HG03097 (cell line): ENCODE results near the gene ZMAT3.
"Not testable (repeated sequence)": the region's sequence is repeated elsewhere in the genome, so short reads cannot be mapped to it uniquely, and the experiment has no call there.

ENCODE experiments used
- ATAC-seq: cut with Tn5 transposase; IDR thresholded peaks from one replicate; pipeline ENCODE4 v1.9.1; 2021; ENCODE audit not compliant: unreplicated experiment, low FRiP score

Gene ZMAT3

DNA sequence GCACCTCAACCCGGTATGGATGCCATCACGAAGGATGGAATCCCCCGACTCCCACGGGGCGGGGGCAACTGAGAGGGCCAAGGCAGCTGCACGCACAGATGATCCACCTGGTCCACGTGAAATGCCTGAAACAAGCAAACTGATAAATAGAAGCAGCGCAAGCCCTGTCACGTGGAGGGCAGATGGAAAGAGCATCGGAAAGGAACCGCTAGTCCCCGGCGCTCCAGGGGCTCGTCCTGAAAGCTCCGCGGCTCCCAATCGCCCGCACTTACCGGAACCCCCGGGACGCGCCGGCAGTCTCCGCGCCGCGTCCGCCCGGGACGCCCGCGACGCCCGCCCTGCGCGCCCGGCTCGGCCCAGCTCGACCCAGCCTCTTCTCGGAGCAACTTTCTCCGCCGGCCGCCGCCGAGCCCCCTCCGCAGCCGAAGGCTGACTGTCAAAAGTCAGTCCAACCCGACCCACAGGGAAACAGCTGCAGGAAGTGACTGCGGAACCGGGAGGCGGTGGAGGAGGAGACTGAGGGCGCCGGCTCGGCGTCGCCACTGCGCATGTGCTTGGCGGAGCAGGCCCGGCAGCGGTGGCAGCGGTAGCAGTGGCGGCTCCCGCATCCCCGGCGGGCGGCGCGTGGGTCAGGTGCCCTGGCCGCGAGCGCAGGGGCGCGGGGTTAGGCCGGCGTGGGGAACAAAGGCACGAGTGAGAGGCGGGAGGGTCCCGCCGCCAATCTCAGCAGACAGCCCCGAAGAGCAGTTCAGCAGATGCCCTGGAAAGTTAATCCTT lies at the start of gene ZMAT3:
ZMAT3 (minus strand) TSS at position 487 of the 777 bp plus-strand sequence. CDS start 4,057 bp downstream, outside the sequence.
- ATAC-seq, result peak; percentile 65

- ATAC-seq, result no peak
Measured at GRCh38 chr3:179116816-179117215, 45.2 kb upstream of the ZMAT3 start.

DNA sequence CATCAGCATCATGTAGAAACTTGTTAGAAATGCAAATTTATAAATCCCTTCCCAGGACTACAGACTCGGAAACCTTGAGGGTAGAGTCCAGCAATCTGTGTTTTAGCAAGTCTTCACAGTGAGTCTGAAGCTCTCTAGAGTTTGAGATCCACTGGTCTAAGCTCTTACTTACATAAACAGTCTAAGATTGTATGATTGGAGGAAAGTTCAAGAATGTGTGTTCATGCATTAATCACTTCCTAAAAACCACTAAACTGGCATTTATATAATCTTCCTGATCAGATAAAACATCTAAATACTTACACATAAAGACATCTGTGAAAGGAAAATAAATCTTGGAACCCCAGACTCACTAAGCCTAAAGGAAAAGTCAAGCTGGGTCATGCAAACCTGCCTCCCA lies 43.8 kb upstream of the ZMAT3 start:
- ATAC-seq, result not testable (repeated sequence)

- no peak for ATAC-seq
Measured at GRCh38 chr3:179113903-179114302, 42.3 kb upstream of the ZMAT3 start.

- no peak for ATAC-seq
Measured at GRCh38 chr3:179108086-179108485, 36.5 kb upstream of the ZMAT3 start.

GRCh38 chr3:179107617-179108016 lies 36.0 kb upstream of the ZMAT3 start:
- ATAC-seq, result no peak

DNA sequence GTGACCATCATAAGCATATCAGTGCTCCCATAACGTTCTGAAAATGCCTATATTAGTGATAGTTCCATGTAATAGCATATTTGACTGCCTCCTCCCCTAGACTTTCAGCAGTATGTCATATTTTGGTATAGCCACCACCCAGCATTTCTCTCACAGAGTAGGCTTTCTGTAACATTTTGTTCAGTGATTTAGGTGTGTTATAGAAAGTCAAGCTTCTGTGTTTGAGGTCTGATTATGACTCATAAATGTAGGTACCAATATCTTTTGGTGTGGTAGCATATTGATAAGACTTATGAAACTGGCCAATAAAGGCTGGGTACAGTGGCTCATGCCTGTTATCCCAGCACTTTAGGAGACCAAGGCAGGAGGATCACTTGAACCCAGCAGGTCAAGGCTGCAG lies 34.3 kb upstream of the ZMAT3 start:
- no peak for ATAC-seq

DNA sequence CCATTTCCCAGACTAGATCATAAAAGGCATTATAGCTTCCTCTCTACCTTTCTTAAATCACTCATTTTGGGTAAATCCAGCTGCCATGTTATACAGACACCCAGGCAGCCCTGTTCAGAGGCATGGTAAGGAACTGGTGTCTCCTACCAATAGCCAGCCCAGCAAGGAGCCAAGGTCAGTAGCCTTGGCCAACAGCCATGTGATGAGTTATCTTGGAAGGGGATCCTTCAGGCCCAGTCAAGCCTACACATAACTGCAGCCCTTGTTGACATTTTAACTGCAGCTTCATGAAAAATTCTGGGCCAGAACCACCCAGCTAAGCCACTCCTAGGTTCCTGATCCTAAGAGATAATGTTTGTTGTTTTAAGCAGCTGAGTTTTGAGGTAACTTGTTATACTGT lies 29.0 kb upstream of the ZMAT3 start:
- no peak for ATAC-seq

DNA sequence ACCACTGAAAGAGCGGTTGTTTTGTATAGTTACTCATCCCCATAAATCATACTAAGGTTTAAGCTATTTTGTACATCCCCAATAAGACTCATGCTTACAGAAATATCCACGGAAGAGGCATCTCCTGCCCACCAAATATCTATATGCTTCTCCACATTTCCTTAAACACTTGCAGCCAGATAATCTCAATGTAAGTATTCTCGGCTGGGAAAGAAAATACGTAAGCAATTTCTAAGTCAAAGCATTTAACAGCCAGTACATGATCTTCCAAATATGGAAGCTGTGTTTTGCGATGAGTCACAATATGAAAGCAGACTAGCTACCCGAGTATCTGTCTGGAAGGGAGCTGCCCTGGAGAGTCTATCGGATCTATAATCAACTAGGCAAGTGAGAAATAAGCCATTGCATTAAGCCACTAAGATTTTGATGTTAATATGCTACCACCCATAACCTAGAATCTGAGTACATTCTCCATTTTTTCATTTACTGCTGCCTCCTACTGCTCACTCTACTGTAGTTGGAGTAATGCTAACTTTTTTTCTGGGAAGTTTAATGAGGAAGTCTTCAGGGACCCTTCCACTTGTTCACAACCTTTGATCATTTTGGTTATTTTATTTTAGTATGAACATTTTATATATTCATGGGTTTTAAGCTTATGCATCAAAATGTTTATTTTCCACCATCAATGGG lies 26.9 kb upstream of the ZMAT3 start:
- no peak for ATAC-seq

GRCh38 chr3:179093807-179094206 lies 22.2 kb upstream of the ZMAT3 start:
- no peak for ATAC-seq

DNA sequence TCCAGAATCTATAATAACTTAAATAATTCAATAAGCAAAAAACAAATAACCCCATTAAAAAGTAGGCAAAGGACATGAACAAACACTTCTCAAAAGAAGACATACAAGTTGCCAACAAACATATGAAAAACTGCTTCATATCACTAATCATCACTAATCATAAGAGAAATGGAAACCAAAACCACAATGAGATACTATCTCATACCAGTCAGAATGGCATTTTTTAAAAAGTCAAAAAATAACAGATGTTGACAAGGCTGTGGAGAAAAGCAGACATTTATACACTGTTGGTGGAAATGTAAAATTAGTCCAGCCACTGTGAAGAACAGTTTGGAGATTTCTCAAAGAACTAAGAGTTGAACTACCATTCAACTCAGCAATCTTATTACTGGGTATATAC lies 19.5 kb upstream of the ZMAT3 start:
- ATAC-seq, result peak; percentile 59

GRCh38 chr3:179088306-179088705 lies 16.7 kb upstream of the ZMAT3 start:
- ATAC-seq, result no peak

- ATAC-seq, result no peak
Measured at GRCh38 chr3:179083977-179084376, 12.4 kb upstream of the ZMAT3 start.

- ATAC-seq, result no peak
Measured at GRCh38 chr3:179082416-179082815, 10.8 kb upstream of the ZMAT3 start.

GRCh38 chr3:179081885-179082284 lies 10.3 kb upstream of the ZMAT3 start:
- no peak for ATAC-seq

GRCh38 chr3:179079537-179079936 lies 7.9 kb upstream of the ZMAT3 start:
- no peak for ATAC-seq

- peak; percentile 46 for ATAC-seq
Measured at GRCh38 chr3:179076243-179077027, 4.8 kb upstream of the ZMAT3 start.

GRCh38 chr3:179074656-179075055 lies 3.0 kb upstream of the ZMAT3 start:
- ATAC-seq, result no peak

DNA sequence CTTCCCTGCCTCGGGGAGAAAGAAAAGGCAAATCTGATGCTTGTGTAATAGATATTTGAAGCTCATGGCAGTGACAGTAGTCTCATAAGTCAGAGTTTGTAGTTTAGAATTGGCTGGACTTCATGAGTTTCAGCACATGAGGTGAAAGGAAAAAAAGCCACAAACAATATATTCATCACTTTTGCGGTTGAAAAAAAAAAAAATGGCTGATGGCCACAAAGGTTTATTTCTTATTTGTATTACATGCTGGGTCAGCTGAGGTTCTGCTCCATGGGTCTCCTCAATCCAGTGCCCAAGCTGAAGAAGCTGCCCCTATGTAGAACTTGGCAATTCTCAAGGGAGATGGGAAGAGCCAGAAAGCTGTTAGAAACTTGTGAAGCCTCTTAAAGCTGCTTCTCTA lies 2.2 kb upstream of the ZMAT3 start:
- ATAC-seq, result no peak

DNA sequence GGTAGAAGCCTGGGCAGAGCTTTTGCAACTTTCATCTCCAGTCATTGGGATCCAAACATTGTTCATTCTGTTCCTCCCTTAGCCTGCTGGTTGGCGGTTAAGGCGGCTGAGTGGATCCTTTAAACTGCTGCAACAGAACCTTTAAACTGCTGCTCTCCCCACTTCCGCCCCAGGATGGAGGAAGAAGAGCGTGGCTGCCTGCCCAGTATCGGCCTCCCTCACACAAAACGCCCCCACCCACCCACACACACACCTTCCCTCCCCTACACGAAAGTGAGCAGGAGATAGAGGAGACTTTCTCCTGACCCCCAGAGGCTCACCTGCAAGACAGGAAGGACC lies 460 bp upstream of the ZMAT3 start:
- peak; percentile 10 for ATAC-seq

DNA sequence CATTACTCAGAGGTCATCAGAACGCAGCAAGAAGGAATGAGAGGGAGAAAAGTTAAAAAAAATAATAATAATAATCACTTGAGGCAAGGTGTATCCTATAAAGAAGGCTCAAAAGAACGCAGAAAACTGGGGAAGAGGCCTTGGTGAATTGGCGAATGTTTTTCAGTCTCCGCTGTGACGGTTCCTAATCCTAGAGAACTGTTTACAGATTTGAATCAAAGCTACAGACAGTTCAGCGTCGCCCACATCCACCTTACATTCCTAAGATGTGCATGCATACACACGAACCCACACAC lies 634 bp downstream of the ZMAT3 start:
- no peak for ATAC-seq
